Measurements from ENCODE around the gene RAB3GAP1. TPM values are rescaled to one million over a fixed set of nuclear protein-coding genes. Genes with fewer than 3 reads are reported as not detected.

The RAB3GAP1 gene
- total RNA-seq, 3 donors from 2014 or later (not counting 1 experiment from before 2014, with no cell fraction given): 9.6 to 12.6 (median 9.8) TPM

DNA sequence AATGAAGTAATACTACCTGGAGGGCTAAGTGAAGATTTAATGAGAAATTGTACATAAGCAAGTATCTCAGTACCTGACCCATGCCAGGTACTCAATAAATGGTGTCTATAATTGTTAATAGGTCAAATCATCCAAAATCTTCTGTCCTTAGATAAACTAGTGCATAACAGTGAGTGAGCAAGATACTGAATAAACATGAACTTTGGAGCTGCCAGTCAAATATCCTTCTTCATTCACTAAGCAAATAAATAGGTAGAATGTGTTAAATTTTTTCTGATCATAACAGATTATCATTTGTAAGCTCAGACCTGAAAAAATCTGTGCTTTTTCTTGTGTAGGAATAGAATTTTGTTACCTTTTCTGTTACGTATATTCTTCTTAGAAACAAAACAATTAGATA lies 39.6 kb downstream of the RAB3GAP1 start:
- Histone ChIP-seq H3K36me3 (ENCODE audit: control insufficient read depth, insufficient read depth, low read length) (peaks cover 3% of the 10 kb centered on the region), H3K27me3 (ENCODE audit: control insufficient read depth, insufficient read depth, low read length) (no peaks in the 10 kb centered on the region), H3K4me3 (ENCODE audit: low read length) (no peak overlapping the region), H3K27ac (ENCODE audit: low read length) (no peak overlapping the region), H3K4me1 (ENCODE audit: control insufficient read depth, insufficient read depth, low read length) (no peaks in the 10 kb centered on the region), H3K9me3 (ENCODE audit: control insufficient read depth, insufficient read depth, low read length) (no peaks in the 10 kb centered on the region)
- H3K27me3 Mint-ChIP-seq (ENCODE audit: low read depth in 2 of 2): peaks cover 6 to 7% of the 10 kb centered on the region in 2 donors
- no peak overlapping the region for H3K27ac Mint-ChIP-seq
- intact Hi-C loops (cut with micrococcal nuclease): no loop called here
- H3K4me1 Mint-ChIP-seq: peaks cover 4% of the 10 kb centered on the region in 2 donors
- no peak for DNase-seq
- no peaks in the 10 kb centered on the region for H3K36me3 Mint-ChIP-seq
- WGBS (ENCODE audit: insufficient coverage): no CpG with 5 or more reads among the region's 1 CpG
- ATAC-seq: no peak
- no peaks in the 10 kb centered on the region for H3K9me3 Mint-ChIP-seq
- no peak for TF ChIP-seq CTCF (IDR thresholded peaks at IDR 0.05)
- no peak overlapping the region for H3K4me3 Mint-ChIP-seq

DNA sequence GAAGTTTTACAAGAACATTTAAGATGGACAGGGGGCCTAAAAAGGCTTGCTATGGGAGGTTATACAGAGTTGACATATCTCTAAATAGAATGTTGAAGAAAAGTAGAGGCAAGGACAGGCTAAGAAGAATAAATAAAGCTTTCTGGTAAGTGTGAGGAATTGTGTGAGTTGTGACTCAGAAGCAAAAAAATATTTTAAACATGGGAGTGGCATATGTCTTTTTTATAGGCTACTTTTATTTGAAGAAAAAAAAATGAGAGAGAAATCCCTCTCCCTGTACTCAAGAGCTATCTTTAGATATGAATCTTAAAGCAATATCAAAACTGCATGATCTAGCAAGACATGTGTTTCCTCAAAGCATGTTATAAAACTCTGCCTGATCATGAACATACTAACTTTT lies 41.1 kb downstream of the RAB3GAP1 start:
- no peak overlapping the region for H3K27ac Mint-ChIP-seq
- peaks cover 0 to 3% of the 10 kb centered on the region in 2 donors for H3K27me3 Mint-ChIP-seq (ENCODE audit: low read depth in 2 of 2)
- Histone ChIP-seq H3K27ac (ENCODE audit: low read length) (no peak overlapping the region), H3K27me3 (ENCODE audit: control insufficient read depth, insufficient read depth, low read length) (no peaks in the 10 kb centered on the region), H3K4me1 (ENCODE audit: control insufficient read depth, insufficient read depth, low read length) (no peaks in the 10 kb centered on the region), H3K4me3 (ENCODE audit: low read length) (no peak overlapping the region), H3K36me3 (ENCODE audit: control insufficient read depth, insufficient read depth, low read length) (peaks cover 3% of the 10 kb centered on the region), H3K9me3 (ENCODE audit: control insufficient read depth, insufficient read depth, low read length) (no peaks in the 10 kb centered on the region)
- DNase-seq (no peak), ATAC-seq (no peak)
- H3K4me1 Mint-ChIP-seq: peaks cover 4% of the 10 kb centered on the region in 2 donors
- H3K36me3 Mint-ChIP-seq: no peaks in the 10 kb centered on the region
- intact Hi-C loops (cut with micrococcal nuclease): no loop called here
- no peak overlapping the region for H3K4me3 Mint-ChIP-seq
- H3K9me3 Mint-ChIP-seq: no peaks in the 10 kb centered on the region
- no peak for TF ChIP-seq CTCF (IDR thresholded peaks at IDR 0.05)

- H3K4me3 Mint-ChIP-seq: no peak overlapping the region
- no peak overlapping the region for H3K27ac Mint-ChIP-seq
- Histone ChIP-seq H3K9me3 (ENCODE audit: control insufficient read depth, insufficient read depth, low read length) (no peaks in the 10 kb centered on the region), H3K27ac (ENCODE audit: low read length) (no peak overlapping the region), H3K27me3 (ENCODE audit: control insufficient read depth, insufficient read depth, low read length) (no peaks in the 10 kb centered on the region), H3K4me1 (ENCODE audit: control insufficient read depth, insufficient read depth, low read length) (no peaks in the 10 kb centered on the region), H3K4me3 (ENCODE audit: low read length) (no peak overlapping the region), H3K36me3 (ENCODE audit: control insufficient read depth, insufficient read depth, low read length) (peaks cover 3% of the 10 kb centered on the region)
- peaks cover 0 to 3% of the 10 kb centered on the region in 2 donors for H3K27me3 Mint-ChIP-seq (ENCODE audit: low read depth in 2 of 2)
- no peaks in the 10 kb centered on the region for H3K9me3 Mint-ChIP-seq
- DNase-seq: no peak
- peaks cover 4% of the 10 kb centered on the region in 2 donors for H3K4me1 Mint-ChIP-seq
- TF ChIP-seq CTCF (IDR thresholded peaks at IDR 0.05): no peak
- intact Hi-C loops (cut with micrococcal nuclease): no loop called here
- 92% methylated on average over 2 of the region's 3 CpGs for WGBS (ENCODE audit: insufficient coverage)
- no peaks in the 10 kb centered on the region for H3K36me3 Mint-ChIP-seq
- no peak for ATAC-seq
Observed at GRCh38 chr2:135093670-135094330, 41.7 kb downstream of the RAB3GAP1 start.

DNA sequence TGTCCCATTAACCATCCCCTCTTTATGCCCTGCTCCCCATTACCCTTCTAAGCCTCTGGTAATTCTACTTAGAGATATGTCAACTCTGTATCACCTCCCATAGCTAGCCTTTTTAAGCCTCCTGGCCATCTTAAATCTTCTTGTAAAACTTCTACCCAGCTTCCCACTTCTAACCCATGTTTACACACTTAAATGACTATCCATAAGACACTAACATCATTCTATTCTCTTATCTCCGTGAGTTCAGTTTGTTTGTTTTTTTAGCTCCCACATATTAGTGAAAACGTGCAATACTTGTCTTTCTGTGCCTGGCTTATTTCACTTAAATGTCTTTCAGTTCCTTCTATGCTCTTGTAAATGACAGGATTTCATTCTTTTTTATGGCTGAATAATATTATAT lies 42.4 kb downstream of the RAB3GAP1 start:
- Histone ChIP-seq H3K27ac (ENCODE audit: low read length) (no peak overlapping the region), H3K9me3 (ENCODE audit: control insufficient read depth, insufficient read depth, low read length) (no peaks in the 10 kb centered on the region), H3K27me3 (ENCODE audit: control insufficient read depth, insufficient read depth, low read length) (no peaks in the 10 kb centered on the region), H3K36me3 (ENCODE audit: control insufficient read depth, insufficient read depth, low read length) (peaks cover 3% of the 10 kb centered on the region), H3K4me3 (ENCODE audit: low read length) (no peak overlapping the region), H3K4me1 (ENCODE audit: control insufficient read depth, insufficient read depth, low read length) (no peaks in the 10 kb centered on the region)
- H3K9me3 Mint-ChIP-seq: no peaks in the 10 kb centered on the region
- no peaks in the 10 kb centered on the region for H3K27me3 Mint-ChIP-seq (ENCODE audit: low read depth in 2 of 2)
- TF ChIP-seq CTCF (IDR thresholded peaks at IDR 0.05): no peak
- no peak for ATAC-seq
- H3K4me1 Mint-ChIP-seq: peaks cover 4% of the 10 kb centered on the region in 2 donors
- intact Hi-C loops (cut with micrococcal nuclease): no loop called here
- H3K27ac Mint-ChIP-seq: no peak overlapping the region
- 100% methylated on average over 2 of the region's 2 CpGs for WGBS (ENCODE audit: insufficient coverage)
- H3K4me3 Mint-ChIP-seq: no peak overlapping the region
- no peaks in the 10 kb centered on the region for H3K36me3 Mint-ChIP-seq
- DNase-seq: no peak

Measured in natural killer cell (primary cell).